ENCODE results near the gene SOX8. TPM values are rescaled to one million over a fixed set of nuclear protein-coding genes. Genes with fewer than 3 reads are reported as not detected.

SOX8 gene
- polyA plus RNA-seq, 3 donors, result not detected

DNA sequence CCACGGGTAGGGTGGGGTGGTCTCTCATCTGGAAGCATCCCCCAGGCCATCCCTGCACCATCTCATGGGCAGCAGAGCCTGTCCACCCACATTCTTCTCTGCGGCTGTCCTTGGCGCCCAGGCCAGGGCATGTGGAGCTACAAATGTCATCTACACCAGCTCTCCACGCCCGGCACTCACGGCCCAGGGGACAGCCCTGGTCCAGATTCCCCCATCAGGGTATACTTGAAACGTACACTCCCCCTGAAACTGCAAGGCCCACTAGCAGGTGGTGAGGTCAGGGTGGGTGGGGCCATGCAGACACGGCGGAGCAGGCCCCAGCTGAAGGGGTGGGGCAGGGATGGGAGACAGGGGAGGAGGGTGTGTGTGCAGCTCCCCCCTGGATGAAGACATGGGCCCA is 3.2 kb upstream of the SOX8 start:
- Histone ChIP-seq H3K4me2 (replicated peaks; ENCODE audit: extremely low read depth, low read length, poor library complexity, severe bottlenecking) (no peak overlapping the region), H2AFZ (ENCODE audit: insufficient read depth, low read depth, low read length, poor library complexity, severe bottlenecking) (no peak overlapping the region), H3K79me2 (ENCODE audit: insufficient read depth, low read length) (no peaks in the 10 kb centered on the region), H3K36me3 (replicated peaks in 1 of 2; ENCODE audit: control insufficient read depth in 1 of 2, insufficient read depth in 2 of 2, low read length in 2 of 2) (no peaks in the 10 kb centered on the region), H3K9me3 (replicated peaks in 1 of 2; ENCODE audit: control insufficient read depth in 1 of 2, insufficient read depth in 1 of 2, low read length in 2 of 2) (no peaks in the 10 kb centered on the region), H3K27ac (ENCODE audit: low read depth in 1 of 2, low read length in 2 of 2) (no peak overlapping the region), H4K20me1 (ENCODE audit: insufficient read depth, low read length) (no peaks in the 10 kb centered on the region), H3K27me3 (ENCODE audit: control insufficient read depth in 2 of 2, insufficient read depth in 2 of 2, low read length in 2 of 2) (peaks cover 17 to 40% of the 10 kb centered on the region in 2 donors), H3K9ac (ENCODE audit: insufficient read depth, low read length, poor library complexity, severe bottlenecking) (no peak overlapping the region), H3K4me1 (ENCODE audit: control insufficient read depth in 1 of 2, insufficient read depth in 2 of 2, low read length in 2 of 2) (no peaks in the 10 kb centered on the region), H3K4me3 (replicated peaks in 1 of 3; ENCODE audit: low read depth in 2 of 3, low read length in 3 of 3) (no peak overlapping the region)
- TF ChIP-seq CTCF (IDR thresholded peaks at IDR 0.05), result no peak
- intact Hi-C loops (cut with micrococcal nuclease), result no loop called here
- 67% methylated on average over 3 of the region's 9 CpGs for WGBS (ENCODE audit: insufficient coverage)
- DNase-seq, result no peak
- Mint-ChIP-seq H3K27me3 (ENCODE audit: low read depth in 3 of 3) (peaks cover 39 to 62% (median 51%) of the 10 kb centered on the region in 3 donors), H3K27ac (no peak overlapping the region), H3K9me3 (peaks cover 0 to 9% (median 2%) of the 10 kb centered on the region in 7 donors), H3K4me3 (peak overlapping the region in 1 of 2 donors; percentile 54), H3K4me1 (peaks cover 2% of the 10 kb centered on the region), H3K36me3 (no peaks in the 10 kb centered on the region)

- Histone ChIP-seq H3K4me3 (replicated peaks in 1 of 3; ENCODE audit: low read depth in 2 of 3, low read length in 3 of 3) (no peak overlapping the region), H3K4me1 (ENCODE audit: control insufficient read depth in 1 of 2, insufficient read depth in 2 of 2, low read length in 2 of 2) (no peaks in the 10 kb centered on the region), H2AFZ (ENCODE audit: insufficient read depth, low read depth, low read length, poor library complexity, severe bottlenecking) (no peak overlapping the region), H4K20me1 (ENCODE audit: insufficient read depth, low read length) (no peaks in the 10 kb centered on the region), H3K9ac (ENCODE audit: insufficient read depth, low read length, poor library complexity, severe bottlenecking) (no peak overlapping the region), H3K27ac (ENCODE audit: low read depth in 1 of 2, low read length in 2 of 2) (no peak overlapping the region), H3K4me2 (replicated peaks; ENCODE audit: extremely low read depth, low read length, poor library complexity, severe bottlenecking) (no peak overlapping the region), H3K27me3 (ENCODE audit: control insufficient read depth in 2 of 2, insufficient read depth in 2 of 2, low read length in 2 of 2) (peaks cover 17 to 47% of the 10 kb centered on the region in 2 donors), H3K79me2 (ENCODE audit: insufficient read depth, low read length) (no peaks in the 10 kb centered on the region), H3K9me3 (replicated peaks in 1 of 2; ENCODE audit: control insufficient read depth in 1 of 2, insufficient read depth in 1 of 2, low read length in 2 of 2) (no peaks in the 10 kb centered on the region), H3K36me3 (replicated peaks in 1 of 2; ENCODE audit: control insufficient read depth in 1 of 2, insufficient read depth in 2 of 2, low read length in 2 of 2) (no peaks in the 10 kb centered on the region)
- intact Hi-C loops (cut with micrococcal nuclease), result no loop called here
- no peak for TF ChIP-seq CTCF (IDR thresholded peaks at IDR 0.05)
- Mint-ChIP-seq H3K4me1 (peaks cover 2% of the 10 kb centered on the region), H3K4me3 (peak overlapping the region in 1 of 2 donors; percentile 54), H3K27me3 (ENCODE audit: low read depth in 3 of 3) (peaks cover 42 to 63% (median 55%) of the 10 kb centered on the region in 3 donors), H3K27ac (no peak overlapping the region), H3K36me3 (no peaks in the 10 kb centered on the region), H3K9me3 (peaks cover 0 to 9% (median 2%) of the 10 kb centered on the region in 7 donors)
- DNase-seq, result no peak
- 100% methylated on average over 1 of the region's 14 CpGs for WGBS (ENCODE audit: insufficient coverage)
Observed at GRCh38 chr16:979147-979546, 2.4 kb upstream of the SOX8 start.
